ENCODE data around the gene DRD3.

DNA sequence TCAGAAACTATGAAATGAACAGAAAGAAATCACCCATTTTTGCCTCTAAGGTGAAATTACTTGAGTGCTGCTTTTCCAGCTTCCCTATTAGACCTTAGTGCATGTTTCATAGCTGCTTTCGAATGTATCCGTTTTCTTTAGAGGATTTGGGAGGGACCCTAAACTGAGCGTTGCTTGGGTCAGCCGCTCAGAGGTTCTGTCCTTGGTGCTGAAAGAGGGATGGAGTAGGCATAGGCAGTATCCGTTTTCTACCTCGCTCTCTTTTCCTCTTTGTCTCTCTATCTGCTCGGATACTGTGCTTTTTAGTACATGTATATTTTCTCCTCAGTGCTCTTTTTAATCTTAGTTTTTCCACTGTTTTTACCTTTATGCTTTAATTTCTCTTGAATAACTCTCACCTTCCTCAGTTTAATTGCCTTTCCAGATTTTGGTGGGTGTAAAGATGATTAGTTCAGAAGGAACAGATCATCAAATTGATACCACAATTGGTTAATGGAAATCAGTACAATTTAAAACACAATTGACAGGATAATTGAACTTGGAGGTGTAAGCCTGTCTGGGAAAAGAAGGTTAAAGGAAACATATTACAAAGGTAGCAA is at the start of gene DRD3:
- TF ChIP-seq, protein P1, sequence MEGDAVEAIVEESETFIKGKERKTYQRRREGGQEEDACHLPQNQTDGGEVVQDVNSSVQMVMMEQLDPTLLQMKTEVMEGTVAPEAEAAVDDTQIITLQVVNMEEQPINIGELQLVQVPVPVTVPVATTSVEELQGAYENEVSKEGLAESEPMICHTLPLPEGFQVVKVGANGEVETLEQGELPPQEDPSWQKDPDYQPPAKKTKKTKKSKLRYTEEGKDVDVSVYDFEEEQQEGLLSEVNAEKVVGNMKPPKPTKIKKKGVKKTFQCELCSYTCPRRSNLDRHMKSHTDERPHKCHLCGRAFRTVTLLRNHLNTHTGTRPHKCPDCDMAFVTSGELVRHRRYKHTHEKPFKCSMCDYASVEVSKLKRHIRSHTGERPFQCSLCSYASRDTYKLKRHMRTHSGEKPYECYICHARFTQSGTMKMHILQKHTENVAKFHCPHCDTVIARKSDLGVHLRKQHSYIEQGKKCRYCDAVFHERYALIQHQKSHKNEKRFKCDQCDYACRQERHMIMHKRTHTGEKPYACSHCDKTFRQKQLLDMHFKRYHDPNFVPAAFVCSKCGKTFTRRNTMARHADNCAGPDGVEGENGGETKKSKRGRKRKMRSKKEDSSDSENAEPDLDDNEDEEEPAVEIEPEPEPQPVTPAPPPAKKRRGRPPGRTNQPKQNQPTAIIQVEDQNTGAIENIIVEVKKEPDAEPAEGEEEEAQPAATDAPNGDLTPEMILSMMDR (conservative IDR thresholded peaks at IDR 0.05 in 1 of 2, IDR thresholded peaks at IDR 0.05 in 1 of 2; ENCODE audit: low read depth in 1 of 2, low read length in 2 of 2) = no peak
- TF ChIP-seq EZH2 (IDR thresholded peaks at IDR 0.05; ENCODE audit: low read length, missing control alignments) = no peak
